A673 (cell line): ENCODE measurements around the gene COL9A3. TPM values are rescaled to one million over a fixed set of nuclear protein-coding genes. Genes with fewer than 3 reads are reported as not detected.
A peak's percentile ranks its signal among the peaks of the same experiment; 100 is the strongest.

ENCODE experiments used
- BruUV-seq: library from RNA; stranded (reverse); fragments of 400-500 nt; replicated peaks from 2 replicates; lab custom pipeline; 2021; lab: Mats Ljungman, UMichigan
- CTCF ChIA-PET: fragments of 300-600 bp; sonication (Branson Sonifier 250); formaldehyde crosslinking; loops from one replicate; lab custom pipeline; 2022; ENCODE audit warnings: antibody characterized with exemption; lab: Charles Lee
- POLR2A ChIA-PET: fragments of 300-600 bp; sonication (Branson Sonifier 250); formaldehyde crosslinking; loops from one replicate; lab custom pipeline; 2022; ENCODE audit warnings: antibody characterized with exemption; ENCODE audit not compliant: low non-redundant PET; lab: Charles Lee
- DNase-seq: peaks from one replicate; pipeline ENCODE4 v3.0.0-alpha.2; 2015; ENCODE audit warnings: low spot score
- H3K27ac ChIP-seq: fragments of 200-600 bp; sonication (generic); 2 replicates; pipeline ENCODE4 v1.5.1; 2016; ENCODE audit warnings: mixed run types, low read depth, mild to moderate bottlenecking, mixed read lengths, antibody characterized with exemption, low read length; ENCODE audit not compliant: poor library complexity, severe bottlenecking
- H3K27me3 ChIP-seq: fragments of 200-600 bp; sonication (generic); replicated peaks from 2 replicates; pipeline ENCODE4 v1.6.1; 2017; ENCODE audit warnings: mixed run types, low read depth, mild to moderate bottlenecking, mixed read lengths, antibody characterized with exemption, low read length; ENCODE audit not compliant: insufficient read depth, poor library complexity
- H3K36me3 ChIP-seq: fragments of 200-600 bp; sonication (generic); 2 replicates; pipeline ENCODE4 v1.6.1; 2016; ENCODE audit warnings: mixed run types, mild to moderate bottlenecking, mixed read lengths, antibody characterized with exemption, low read length; ENCODE audit not compliant: insufficient read depth, poor library complexity, severe bottlenecking
- H3K4me1 ChIP-seq: fragments of 200-600 bp; sonication (generic); 2 replicates; pipeline ENCODE4 v1.6.1; 2017; ENCODE audit warnings: mixed run types, mild to moderate bottlenecking, mixed read lengths, antibody characterized with exemption, low read length; ENCODE audit not compliant: insufficient read depth, poor library complexity, severe bottlenecking
- H3K4me3 ChIP-seq: fragments of 200-600 bp; sonication (generic); 2 replicates; pipeline ENCODE4 v1.5.1; 2016; ENCODE audit warnings: low read depth, mixed run types, mild to moderate bottlenecking, mixed read lengths, low read length; ENCODE audit not compliant: poor library complexity, severe bottlenecking
- H3K9me3 ChIP-seq: fragments of 200-600 bp; sonication (generic); 2 replicates; pipeline ENCODE4 v1.6.1; 2016; ENCODE audit warnings: mixed run types, low read depth, mild to moderate bottlenecking, mixed read lengths, antibody characterized with exemption, low read length; ENCODE audit not compliant: poor library complexity, severe bottlenecking
- CTCF ChIP-seq: fragments of 300-800, 200-600 bp; sonication (generic); conservative IDR thresholded peaks from 2 replicates; pipeline ENCODE4 v1.5.1; 2017; ENCODE audit warnings: low read depth, mild to moderate bottlenecking, antibody characterized with exemption, low read length, moderate library complexity, mixed read lengths
- EZH2 ChIP-seq: fragments of 200-600 bp; sonication (generic); IDR thresholded peaks from 2 replicates; pipeline ENCODE4 v1.6.1; 2017; ENCODE audit warnings: borderline replicate concordance, low read depth, mild to moderate bottlenecking, mixed read lengths, antibody characterized with exemption, low read length; ENCODE audit not compliant: poor library complexity, severe bottlenecking
- intact Hi-C: fragments of 100-400 bp; cut with micrococcal nuclease; formaldehyde crosslinking; loops from one replicate; pipeline ENCODE4 v1.10.0; 2022; ENCODE audit not compliant: unreplicated experiment
- total RNA-seq: library from RNA; stranded (reverse); gene quantifications from 2 replicates; pipeline ENCODE4 v1.2.3, GENCODE V29; 2021

The COL9A3 gene
- total RNA-seq, 1 experiment from 2014 or later, result 8.4 TPM

- Histone ChIP-seq H3K36me3 (peaks cover 34% of the 10 kb centered on the region), H3K9me3 (no peaks in the 10 kb centered on the region), H3K4me3 (no peak overlapping the region), H3K27ac (no peak overlapping the region), H3K27me3 (no peaks in the 10 kb centered on the region), H3K4me1 (peaks cover 31% of the 10 kb centered on the region)
- intact Hi-C loops, result no loop called here
- DNase-seq, result no peak
- BruUV-seq, result no TSS peak
- ChIA-PET CTCF (no interaction called here), POLR2A (no interaction called here)
- TF ChIP-seq EZH2 (no peak), CTCF (no peak)
These were observed 67.7 kb downstream of the COL9A3 start for GRCh38 chr20:62884556-62884955.

- H3K27me3 ChIP-seq, result no peaks in the 10 kb centered on the region
- peaks cover 31% of the 10 kb centered on the region for H3K4me1 ChIP-seq
- ChIA-PET CTCF (interaction anchor here (0.6 kb wide), 1 partner anchor 87 kb away, joined by 3 read pairs; no protein-coding TSS in a partner anchor), POLR2A (no interaction called here)
- peak overlapping the region; percentile 21 for H3K27ac ChIP-seq
- intact Hi-C loops, result no loop called here
- peak; percentile 42 for DNase-seq
- H3K36me3 ChIP-seq, result peaks cover 41% of the 10 kb centered on the region
- H3K9me3 ChIP-seq, result no peaks in the 10 kb centered on the region
- no TSS peak for BruUV-seq
- no peak overlapping the region for H3K4me3 ChIP-seq
- no peak for TF ChIP-seq EZH2
- TF ChIP-seq CTCF, result no peak
These were observed 68.4 kb downstream of the COL9A3 start for GRCh38 chr20:62885046-62885895.

- Histone ChIP-seq H3K27me3 (no peaks in the 10 kb centered on the region), H3K27ac (peak overlapping the region; percentile 21), H3K4me1 (peaks cover 31% of the 10 kb centered on the region), H3K9me3 (no peaks in the 10 kb centered on the region), H3K4me3 (no peak overlapping the region), H3K36me3 (peaks cover 49% of the 10 kb centered on the region)
- no peak for TF ChIP-seq CTCF
- TF ChIP-seq EZH2, result no peak
- POLR2A ChIA-PET, result no interaction called here
- BruUV-seq, result no TSS peak
- intact Hi-C loops, result no loop called here
- DNase-seq, result no peak
- CTCF ChIA-PET, result no interaction called here
These were observed 69.3 kb downstream of the COL9A3 start for GRCh38 chr20:62885896-62886708.
